Measurements from ENCODE around the gene ARCN1.

ARCN1 gene

DNA sequence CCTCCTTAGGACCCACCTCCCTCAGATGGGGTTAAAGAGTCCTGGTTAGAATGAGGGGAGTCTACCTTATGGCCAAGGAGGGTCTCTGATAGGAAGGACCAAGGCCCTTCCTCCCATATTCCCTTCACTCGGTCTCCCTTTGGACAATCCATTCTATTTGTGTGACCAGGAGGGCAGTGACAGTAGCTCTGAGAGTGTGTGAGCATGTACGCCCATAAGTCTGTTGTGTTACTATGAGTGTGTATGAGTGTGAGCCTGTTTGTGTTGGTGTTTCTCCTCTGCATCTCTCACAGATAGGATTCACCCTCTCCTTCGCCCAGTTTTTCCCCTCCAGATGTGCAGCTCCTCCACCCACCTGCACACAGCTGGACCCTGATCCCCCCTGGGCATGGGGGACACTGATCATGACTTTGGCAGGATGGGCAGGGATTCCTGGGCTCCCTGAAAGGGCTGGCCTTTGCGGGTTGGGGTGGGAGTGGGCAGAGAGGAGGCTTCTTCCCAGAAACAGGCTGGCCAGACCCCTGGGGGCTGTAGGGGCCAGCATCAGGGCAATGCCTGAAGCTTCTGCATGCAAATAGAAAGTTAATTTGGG is 49.7 kb downstream of the ARCN1 start:
- no peak for DNase-seq (ENCODE audit: low spot score)

DNA sequence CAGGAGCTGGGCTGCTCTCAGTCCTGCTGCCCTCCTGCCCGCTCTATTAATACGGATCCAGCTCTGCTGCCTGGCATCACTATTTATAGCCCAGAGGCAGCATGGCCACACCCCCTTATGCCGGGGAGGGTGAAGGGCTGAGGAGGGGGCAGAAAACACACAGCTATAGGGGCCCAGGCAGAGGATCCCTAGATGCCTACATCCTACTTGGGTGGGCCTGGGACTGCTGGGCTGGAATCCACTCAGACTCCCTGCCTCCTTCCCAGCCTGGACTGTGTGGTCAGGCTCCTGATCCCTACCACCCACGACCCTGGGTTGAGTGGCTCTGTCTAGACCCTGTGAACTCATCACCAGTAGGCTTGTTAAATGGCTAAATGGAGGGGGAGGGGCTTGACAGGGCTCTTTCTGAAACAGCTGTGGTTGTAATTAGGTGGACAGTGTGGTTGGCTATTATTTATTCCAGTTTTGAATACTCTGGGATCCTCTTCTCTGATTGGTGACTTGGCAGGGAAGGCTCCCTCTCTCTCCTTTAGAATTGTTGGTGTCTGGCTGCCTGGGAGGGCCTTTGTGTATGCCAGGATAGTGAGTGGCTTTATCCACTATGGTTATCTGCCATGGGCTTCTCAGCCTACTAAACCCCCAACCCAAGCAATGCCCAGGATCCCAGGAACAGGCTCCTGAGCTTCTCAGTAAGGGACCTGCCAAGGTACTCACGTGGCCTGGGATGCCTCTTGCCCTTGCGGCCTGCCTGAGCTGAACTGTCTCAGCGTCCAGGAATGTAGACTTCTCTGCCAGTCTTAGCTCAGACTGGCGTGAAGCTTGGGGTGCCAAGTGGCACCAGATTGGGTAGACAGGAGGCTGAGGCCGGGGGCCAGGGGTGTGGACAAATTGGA is 50.4 kb downstream of the ARCN1 start:
- DNase-seq (ENCODE audit: low spot score), result peak; percentile 76

- DNase-seq (ENCODE audit: low spot score), result no peak
Observed at GRCh38 chr11:118623269-118623655, 51.1 kb downstream of the ARCN1 start.

DNA sequence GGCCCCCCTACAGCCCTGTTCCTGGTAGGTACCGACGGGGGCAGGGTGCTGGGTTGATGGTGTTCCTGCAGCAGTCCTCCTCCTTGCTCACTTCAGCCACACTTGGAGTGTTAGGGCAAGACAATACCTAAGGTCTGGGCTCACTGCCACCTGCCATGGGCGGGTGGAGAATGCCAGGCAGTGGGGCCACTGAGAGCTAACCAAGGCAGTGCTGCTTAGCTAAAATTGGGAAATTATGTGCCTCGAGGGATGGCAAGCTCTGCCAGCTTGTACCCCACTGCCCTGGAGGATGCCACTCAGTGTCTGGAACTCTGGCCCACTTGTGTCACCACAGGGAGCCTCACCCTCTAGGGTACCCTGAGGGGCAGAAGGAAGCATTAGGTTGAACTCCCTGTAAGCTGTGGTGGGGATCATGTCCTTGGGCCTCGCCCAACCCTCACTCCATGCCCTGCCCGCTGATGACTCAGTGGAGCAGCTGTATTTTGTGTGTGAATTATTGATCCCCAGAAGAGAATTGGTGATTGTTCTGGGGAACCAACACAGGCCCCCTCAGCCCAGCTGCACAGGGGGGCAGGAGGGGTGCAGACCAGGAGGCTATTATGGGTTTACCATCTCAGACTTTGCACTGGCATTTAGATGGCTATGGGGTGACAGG is 53.0 kb downstream of the ARCN1 start:
- DNase-seq (ENCODE audit: low spot score), result no peak

DNA sequence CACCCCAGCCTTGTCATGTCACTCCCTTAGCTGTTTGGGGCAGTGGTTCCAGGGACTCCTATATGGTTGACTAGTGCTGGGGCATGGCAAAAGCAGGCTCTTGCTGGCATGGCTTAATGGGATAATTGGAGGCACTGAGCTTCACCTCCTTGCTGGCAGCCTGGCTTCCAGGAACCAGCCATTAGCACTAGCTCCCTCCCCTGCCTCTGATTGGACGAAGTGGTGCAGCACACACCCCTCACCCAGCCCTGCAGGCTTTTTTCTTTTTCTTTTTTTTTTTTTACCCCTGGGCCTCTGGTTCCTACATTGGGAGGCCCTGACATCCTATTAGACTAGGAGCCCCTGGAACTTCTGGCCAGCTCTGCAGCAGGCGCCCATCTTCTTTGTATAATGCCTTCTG is 53.8 kb downstream of the ARCN1 start:
- no peak for DNase-seq (ENCODE audit: low spot score)

GRCh38 chr11:118627566-118627965 is 55.4 kb downstream of the ARCN1 start:
- DNase-seq (ENCODE audit: low spot score), result no peak

GRCh38 chr11:118628031-118628430 is 55.8 kb downstream of the ARCN1 start:
- DNase-seq (ENCODE audit: low spot score), result no peak

GRCh38 chr11:118628432-118628831 is 56.2 kb downstream of the ARCN1 start:
- no peak for DNase-seq (ENCODE audit: low spot score)

GRCh38 chr11:118628861-118629549 is 56.8 kb downstream of the ARCN1 start:
- no peak for DNase-seq (ENCODE audit: low spot score)

GRCh38 chr11:118629761-118630661 is 57.8 kb downstream of the ARCN1 start:
- DNase-seq (ENCODE audit: low spot score), result no peak

GRCh38 chr11:118631142-118631909 is 59.1 kb downstream of the ARCN1 start:
- no peak for DNase-seq (ENCODE audit: low spot score)

GRCh38 chr11:118632577-118633318 is 60.5 kb downstream of the ARCN1 start:
- DNase-seq (ENCODE audit: low spot score), result no peak

- no peak for DNase-seq (ENCODE audit: low spot score)
Observed at GRCh38 chr11:118633319-118633690, 61.1 kb downstream of the ARCN1 start.

- peak; percentile 62 for DNase-seq (ENCODE audit: low spot score)
Observed at GRCh38 chr11:118633979-118634378, 61.8 kb downstream of the ARCN1 start.

GRCh38 chr11:118634431-118635236 is 62.4 kb downstream of the ARCN1 start:
- DNase-seq (ENCODE audit: low spot score), result peak; percentile 44

- no peak for DNase-seq (ENCODE audit: low spot score)
Observed at GRCh38 chr11:118635237-118635591, 63.0 kb downstream of the ARCN1 start.

GRCh38 chr11:118635642-118636041 is 63.4 kb downstream of the ARCN1 start:
- DNase-seq (ENCODE audit: low spot score), result no peak

GRCh38 chr11:118636569-118637290 is 64.5 kb downstream of the ARCN1 start:
- DNase-seq (ENCODE audit: low spot score), result no peak

DNA sequence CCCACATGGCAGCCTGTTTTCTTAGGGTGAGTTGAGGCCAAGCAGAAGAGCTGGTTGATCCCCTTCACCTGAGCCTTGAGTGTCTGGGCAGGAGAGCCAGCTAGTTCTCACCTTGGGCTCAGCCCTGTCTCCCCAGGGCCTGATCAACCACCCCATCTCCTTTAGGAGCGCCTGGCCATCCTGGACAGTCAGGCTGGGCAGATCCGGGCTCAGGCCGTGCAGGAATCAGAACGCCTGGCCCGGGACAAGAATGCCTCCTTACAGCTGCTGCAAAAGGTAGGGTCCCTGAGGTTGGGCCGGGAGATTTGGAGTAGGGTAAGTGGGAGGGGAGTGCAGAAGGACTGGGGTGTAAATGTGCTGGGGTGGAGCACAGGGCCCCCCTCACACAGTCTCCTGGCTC is 66.5 kb downstream of the ARCN1 start:
- no peak for DNase-seq (ENCODE audit: low spot score)
